HepG2 (cell line): ENCODE results near the gene ALDOA. TPM values are rescaled to one million over a fixed set of nuclear protein-coding genes. Genes with fewer than 3 reads are reported as not detected.

Source experiments
- CBX1 ChIP-seq: IDR thresholded peaks from one replicate; pipeline ENCODE4 v1.6.1; 2016; ENCODE audit warnings: antibody characterized with exemption, low read depth
- CHCHD3 ChIP-seq: sonication (generic); formaldehyde crosslinking; IDR thresholded peaks from 2 replicates; pipeline ENCODE4 v1.8.0; 2022; ENCODE audit warnings: mild to moderate bottlenecking, missing genetic modification reagents, moderate library complexity
- HNF1B ChIP-seq: sonication (generic); formaldehyde crosslinking; IDR thresholded peaks from 2 replicates; pipeline ENCODE4 v1.5.1; 2020; ENCODE audit warnings: mild to moderate bottlenecking, moderate library complexity, missing genetic modification reagents
- MTA3 ChIP-seq: sonication (generic); formaldehyde crosslinking; IDR thresholded peaks from 2 replicates; pipeline ENCODE4 v1.4.0; 2020; ENCODE audit warnings: missing genetic modification reagents
- NFIC ChIP-seq: IDR thresholded peaks from 2 replicates; pipeline ENCODE4 v1.6.1; 2012; ENCODE audit warnings: mild to moderate bottlenecking, low read length, inconsistent platforms
- NFYB ChIP-seq: sonication (generic); formaldehyde crosslinking; IDR thresholded peaks from 2 replicates; pipeline ENCODE4 v1.4.0; 2020; ENCODE audit warnings: missing genetic modification reagents
- POLR2AphosphoS5 ChIP-seq: IDR thresholded peaks from 2 replicates; pipeline ENCODE4 v1.6.1; 2012; ENCODE audit warnings: low read depth, low read length
- TRIM24 ChIP-seq: sonication (generic); formaldehyde crosslinking; IDR thresholded peaks from 2 replicates; pipeline ENCODE4 v1.8.0; 2022; ENCODE audit warnings: mild to moderate bottlenecking, missing genetic modification reagents
- ZNF160 ChIP-seq: sonication (generic); formaldehyde crosslinking; IDR thresholded peaks from 2 replicates; pipeline ENCODE4 v1.8.0; 2022; ENCODE audit warnings: mild to moderate bottlenecking, inconsistent platforms, missing genetic modification reagents
- ZNF3 ChIP-seq: IDR thresholded peaks from 2 replicates; pipeline ENCODE4 v1.7.0; 2017; ENCODE audit warnings: inconsistent platforms
- ZNF839 ChIP-seq: sonication (generic); formaldehyde crosslinking; IDR thresholded peaks from 2 replicates; pipeline ENCODE4 v1.4.0; 2020; ENCODE audit warnings: missing genetic modification reagents, mild to moderate bottlenecking, borderline replicate concordance
- ZSCAN9 ChIP-seq: IDR thresholded peaks from 2 replicates; pipeline ENCODE4 v1.6.1; 2016; ENCODE audit warnings: borderline replicate concordance
- polyA plus RNA-seq, 8 experiments: library from polyadenylated mRNA; depleted of rRNA in 3 of 8; stranded (reverse) in 7 of 8; unstranded in 1 of 8; fragments of >200 nt; fragmentation: Illumina TruSeq in 4 of 8; extraction: Trizol in 4 of 8; gene quantifications; 2 replicates each; pipeline versions ENCODE4 v1.2.1 to v1.2.3, GENCODE V29; 2011 to 2016; ENCODE audit warnings: low read depth in 4 of 8, missing spikeins in 1 of 8, mixed read lengths in 1 of 8; ENCODE audit not compliant: insufficient read depth in 1 of 8
- total RNA-seq, 5 experiments: library from RNA; depleted of rRNA; stranded (reverse); fragments of >200 nt; fragmentation: Illumina TruSeq; extraction: Trizol; gene quantifications; 2 replicates each; pipeline ENCODE4 v1.2.3, GENCODE V29; 2016; ENCODE audit warnings: low read depth in 1 of 5
- TF ChIP-seq, protein P1 (sequence below): sonication (generic); formaldehyde crosslinking; IDR thresholded peaks from 2 replicates; pipeline ENCODE4 v1.4.0; 2020; ENCODE audit warnings: missing genetic modification reagents, borderline replicate concordance
- TF ChIP-seq, protein P2 (sequence below): IDR thresholded peaks from 2 replicates; pipeline ENCODE4 v1.6.1; 2016; ENCODE audit warnings: low read depth, borderline replicate concordance
- TF ChIP-seq, protein P3 (sequence below): sonication (generic); formaldehyde crosslinking; IDR thresholded peaks from 2 replicates; pipeline ENCODE4 v1.4.0; 2020; ENCODE audit warnings: missing genetic modification reagents
- TF ChIP-seq, protein P4 (sequence below): sonication (generic); formaldehyde crosslinking; IDR thresholded peaks from 2 replicates; pipeline ENCODE4 v1.5.1; 2020; ENCODE audit warnings: mild to moderate bottlenecking, missing genetic modification reagents

The ALDOA gene
- total and polyA plus RNA-seq, 2 of the 13 experiments (the other 11 are each of a cell fraction or from before 2014, with no cell fraction given): 925 to 1,884 TPM

GRCh38 chr16:30066761-30067583, 1.4 kb downstream of the ALDOA start (continued):
- TF ChIP-seq, protein P1, sequence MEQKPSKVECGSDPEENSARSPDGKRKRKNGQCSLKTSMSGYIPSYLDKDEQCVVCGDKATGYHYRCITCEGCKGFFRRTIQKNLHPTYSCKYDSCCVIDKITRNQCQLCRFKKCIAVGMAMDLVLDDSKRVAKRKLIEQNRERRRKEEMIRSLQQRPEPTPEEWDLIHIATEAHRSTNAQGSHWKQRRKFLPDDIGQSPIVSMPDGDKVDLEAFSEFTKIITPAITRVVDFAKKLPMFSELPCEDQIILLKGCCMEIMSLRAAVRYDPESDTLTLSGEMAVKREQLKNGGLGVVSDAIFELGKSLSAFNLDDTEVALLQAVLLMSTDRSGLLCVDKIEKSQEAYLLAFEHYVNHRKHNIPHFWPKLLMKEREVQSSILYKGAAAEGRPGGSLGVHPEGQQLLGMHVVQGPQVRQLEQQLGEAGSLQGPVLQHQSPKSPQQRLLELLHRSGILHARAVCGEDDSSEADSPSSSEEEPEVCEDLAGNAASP (CRISPR knock-in tag): no peak
- TF ChIP-seq ZNF160 (0 out of 2 replicates have a peak, but pooled peaks have one; percentile 13), CHCHD3 (CRISPR knock-in tag) (no peak), MTA3 (no peak), NFIC (no peak), CBX1 (no peak), NFYB (no peak), ZSCAN9 (CRISPR knock-in tag) (no peak), TRIM24 (CRISPR knock-in tag) (no peak), HNF1B (CRISPR knock-in tag) (peak; percentile 26; the same call in 1 of the 2 replicates), ZNF3 (CRISPR knock-in tag) (no peak), ZNF839 (peak; percentile 68; the same call in 1 of the 2 replicates), POLR2AphosphoS5 (peak; percentile 13)
- TF ChIP-seq, protein P2, sequence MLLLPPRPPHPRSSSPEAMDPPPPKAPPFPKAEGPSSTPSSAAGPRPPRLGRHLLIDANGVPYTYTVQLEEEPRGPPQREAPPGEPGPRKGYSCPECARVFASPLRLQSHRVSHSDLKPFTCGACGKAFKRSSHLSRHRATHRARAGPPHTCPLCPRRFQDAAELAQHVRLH (CRISPR knock-in tag): no peak
- TF ChIP-seq, protein P3, sequence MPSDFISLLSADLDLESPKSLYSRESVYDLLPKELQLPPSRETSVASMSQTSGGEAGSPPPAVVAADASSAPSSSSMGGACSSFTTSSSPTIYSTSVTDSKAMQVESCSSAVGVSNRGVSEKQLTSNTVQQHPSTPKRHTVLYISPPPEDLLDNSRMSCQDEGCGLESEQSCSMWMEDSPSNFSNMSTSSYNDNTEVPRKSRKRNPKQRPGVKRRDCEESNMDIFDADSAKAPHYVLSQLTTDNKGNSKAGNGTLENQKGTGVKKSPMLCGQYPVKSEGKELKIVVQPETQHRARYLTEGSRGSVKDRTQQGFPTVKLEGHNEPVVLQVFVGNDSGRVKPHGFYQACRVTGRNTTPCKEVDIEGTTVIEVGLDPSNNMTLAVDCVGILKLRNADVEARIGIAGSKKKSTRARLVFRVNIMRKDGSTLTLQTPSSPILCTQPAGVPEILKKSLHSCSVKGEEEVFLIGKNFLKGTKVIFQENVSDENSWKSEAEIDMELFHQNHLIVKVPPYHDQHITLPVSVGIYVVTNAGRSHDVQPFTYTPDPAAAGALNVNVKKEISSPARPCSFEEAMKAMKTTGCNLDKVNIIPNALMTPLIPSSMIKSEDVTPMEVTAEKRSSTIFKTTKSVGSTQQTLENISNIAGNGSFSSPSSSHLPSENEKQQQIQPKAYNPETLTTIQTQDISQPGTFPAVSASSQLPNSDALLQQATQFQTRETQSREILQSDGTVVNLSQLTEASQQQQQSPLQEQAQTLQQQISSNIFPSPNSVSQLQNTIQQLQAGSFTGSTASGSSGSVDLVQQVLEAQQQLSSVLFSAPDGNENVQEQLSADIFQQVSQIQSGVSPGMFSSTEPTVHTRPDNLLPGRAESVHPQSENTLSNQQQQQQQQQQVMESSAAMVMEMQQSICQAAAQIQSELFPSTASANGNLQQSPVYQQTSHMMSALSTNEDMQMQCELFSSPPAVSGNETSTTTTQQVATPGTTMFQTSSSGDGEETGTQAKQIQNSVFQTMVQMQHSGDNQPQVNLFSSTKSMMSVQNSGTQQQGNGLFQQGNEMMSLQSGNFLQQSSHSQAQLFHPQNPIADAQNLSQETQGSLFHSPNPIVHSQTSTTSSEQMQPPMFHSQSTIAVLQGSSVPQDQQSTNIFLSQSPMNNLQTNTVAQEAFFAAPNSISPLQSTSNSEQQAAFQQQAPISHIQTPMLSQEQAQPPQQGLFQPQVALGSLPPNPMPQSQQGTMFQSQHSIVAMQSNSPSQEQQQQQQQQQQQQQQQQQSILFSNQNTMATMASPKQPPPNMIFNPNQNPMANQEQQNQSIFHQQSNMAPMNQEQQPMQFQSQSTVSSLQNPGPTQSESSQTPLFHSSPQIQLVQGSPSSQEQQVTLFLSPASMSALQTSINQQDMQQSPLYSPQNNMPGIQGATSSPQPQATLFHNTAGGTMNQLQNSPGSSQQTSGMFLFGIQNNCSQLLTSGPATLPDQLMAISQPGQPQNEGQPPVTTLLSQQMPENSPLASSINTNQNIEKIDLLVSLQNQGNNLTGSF: no peak
- TF ChIP-seq, protein P4, sequence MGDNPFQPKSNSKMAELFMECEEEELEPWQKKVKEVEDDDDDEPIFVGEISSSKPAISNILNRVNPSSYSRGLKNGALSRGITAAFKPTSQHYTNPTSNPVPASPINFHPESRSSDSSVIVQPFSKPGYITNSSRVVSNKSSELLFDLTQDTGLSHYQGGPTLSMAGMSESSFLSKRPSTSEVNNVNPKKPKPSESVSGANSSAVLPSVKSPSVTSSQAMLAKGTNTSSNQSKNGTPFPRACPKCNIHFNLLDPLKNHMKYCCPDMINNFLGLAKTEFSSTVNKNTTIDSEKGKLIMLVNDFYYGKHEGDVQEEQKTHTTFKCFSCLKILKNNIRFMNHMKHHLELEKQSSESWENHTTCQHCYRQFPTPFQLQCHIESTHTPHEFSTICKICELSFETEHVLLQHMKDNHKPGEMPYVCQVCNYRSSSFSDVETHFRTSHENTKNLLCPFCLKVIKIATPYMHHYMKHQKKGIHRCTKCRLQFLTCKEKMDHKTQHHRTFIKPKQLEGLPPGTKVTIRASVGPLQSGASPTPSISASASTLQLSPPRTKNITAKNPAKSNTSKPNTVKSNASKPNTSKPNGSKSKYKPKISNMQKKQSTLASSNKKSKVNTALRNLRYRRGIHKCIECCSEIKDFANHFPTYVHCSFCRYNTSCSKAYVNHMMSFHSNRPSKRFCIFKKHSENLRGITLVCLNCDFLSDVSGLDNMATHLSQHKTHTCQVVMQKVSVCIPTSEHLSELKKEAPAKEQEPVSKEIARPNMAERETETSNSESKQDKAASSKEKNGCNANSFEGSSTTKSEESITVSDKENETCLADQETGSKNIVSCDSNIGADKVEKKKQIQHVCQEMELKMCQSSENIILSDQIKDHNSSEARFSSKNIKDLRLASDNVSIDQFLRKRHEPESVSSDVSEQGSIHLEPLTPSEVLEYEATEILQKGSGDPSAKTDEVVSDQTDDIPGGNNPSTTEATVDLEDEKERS (CRISPR knock-in tag): 0 out of 2 replicates have a peak, but pooled peaks have one; percentile 18
